AG04450 (cell line): ENCODE results near the gene LSAMP. TPM values are rescaled to one million over a fixed set of nuclear protein-coding genes. Genes with fewer than 3 reads are reported as not detected.

Experiments used
- CTCF ChIA-PET: fragments of 300-600, 350-600 bp; formaldehyde crosslinking; extraction: SDS; loops from one replicate; lab custom pipeline; 2022; ENCODE audit warnings: antibody characterized with exemption, inconsistent platforms; lab: Charles Lee
- POLR2A ChIA-PET: fragments of 350-600 bp; formaldehyde crosslinking; extraction: SDS; loops from one replicate; lab custom pipeline; 2021; ENCODE audit warnings: antibody characterized with exemption, inconsistent platforms; lab: Yijun Ruan, JAX
- DNase-seq: peaks from one replicate; pipeline ENCODE4 v3.0.0-alpha.2; 2011; ENCODE audit warnings: low read depth, low spot score
- H3K27ac ChIP-seq: one replicate; pipeline ENCODE4 v1.5.1; 2012; ENCODE audit warnings: low read depth, low read length, control low read depth
- H3K27me3 ChIP-seq: one replicate; pipeline ENCODE4 v1.6.0; 2012; ENCODE audit warnings: low read length; ENCODE audit not compliant: control insufficient read depth, insufficient read depth
- H3K4me3 ChIP-seq: 2 replicates; pipeline ENCODE4 v1.5.1; 2011; ENCODE audit warnings: mild to moderate bottlenecking, low read depth, low read length, control low read depth
- H3K9me3 ChIP-seq: 2 replicates; pipeline ENCODE4 v1.5.1; 2012; ENCODE audit warnings: low read length; ENCODE audit not compliant: control insufficient read depth, insufficient read depth
- CTCF ChIP-seq: IDR thresholded peaks from 2 replicates; pipeline ENCODE4 v1.5.1; 2011; ENCODE audit warnings: low read depth, low read length, control low read depth, inconsistent platforms
- polyA plus RNA-seq: library from polyadenylated mRNA; depleted of rRNA; stranded (reverse); fragments of >200 nt; gene quantifications from 2 replicates; pipeline ENCODE4 v1.2.3, GENCODE V29; 2011

The LSAMP gene
- polyA plus RNA-seq, 1 experiment: 25.1 TPM

GRCh38 chr3:116057400-116058006 is 387.8 kb downstream of the LSAMP start:
- H3K27me3 ChIP-seq: no peaks in the 10 kb centered on the region
- H3K27ac ChIP-seq: no peak overlapping the region
- no peak for TF ChIP-seq CTCF
- no peaks in the 10 kb centered on the region for H3K9me3 ChIP-seq
- CTCF ChIA-PET: no interaction called here
- DNase-seq: no peak
- no peak overlapping the region for H3K4me3 ChIP-seq
- POLR2A ChIA-PET: no interaction called here

- no peaks in the 10 kb centered on the region for H3K9me3 ChIP-seq
- no peak overlapping the region for H3K27ac ChIP-seq
- H3K4me3 ChIP-seq: no peak overlapping the region
- H3K27me3 ChIP-seq: no peaks in the 10 kb centered on the region
- no peak for TF ChIP-seq CTCF
- ChIA-PET POLR2A (no interaction called here), CTCF (interaction anchor here (0.5 kb wide), 1 partner anchor 32 kb away, joined by 4 read pairs; no protein-coding TSS in a partner anchor)
- no peak for DNase-seq
These were observed 389.0 kb downstream of the LSAMP start for GRCh38 chr3:116056280-116056679.

- no peaks in the 10 kb centered on the region for H3K27me3 ChIP-seq
- no peaks in the 10 kb centered on the region for H3K9me3 ChIP-seq
- no peak overlapping the region for H3K27ac ChIP-seq
- DNase-seq: no peak
- no peak overlapping the region for H3K4me3 ChIP-seq
- no peak for TF ChIP-seq CTCF
- POLR2A ChIA-PET: no interaction called here
- CTCF ChIA-PET: no interaction called here
These were observed 392.3 kb downstream of the LSAMP start for GRCh38 chr3:116053017-116053416.

GRCh38 chr3:116052602-116053001 is 392.7 kb downstream of the LSAMP start:
- CTCF ChIA-PET: no interaction called here
- no peaks in the 10 kb centered on the region for H3K27me3 ChIP-seq
- H3K9me3 ChIP-seq: no peaks in the 10 kb centered on the region
- no peak overlapping the region for H3K4me3 ChIP-seq
- no peak overlapping the region for H3K27ac ChIP-seq
- POLR2A ChIA-PET: no interaction called here
- no peak for DNase-seq
- no peak for TF ChIP-seq CTCF

GRCh38 chr3:116051586-116051985 is 393.7 kb downstream of the LSAMP start:
- ChIA-PET POLR2A (no interaction called here), CTCF (no interaction called here)
- no peak for DNase-seq
- Histone ChIP-seq H3K9me3 (no peaks in the 10 kb centered on the region), H3K4me3 (no peak overlapping the region), H3K27me3 (no peaks in the 10 kb centered on the region), H3K27ac (no peak overlapping the region)
- no peak for TF ChIP-seq CTCF
